Measurements from ENCODE around the gene SPN.
"Not testable (repeated sequence)": the region's sequence is repeated elsewhere in the genome, so short reads cannot be mapped to it uniquely, and the experiment has no call there.

The SPN gene

DNA sequence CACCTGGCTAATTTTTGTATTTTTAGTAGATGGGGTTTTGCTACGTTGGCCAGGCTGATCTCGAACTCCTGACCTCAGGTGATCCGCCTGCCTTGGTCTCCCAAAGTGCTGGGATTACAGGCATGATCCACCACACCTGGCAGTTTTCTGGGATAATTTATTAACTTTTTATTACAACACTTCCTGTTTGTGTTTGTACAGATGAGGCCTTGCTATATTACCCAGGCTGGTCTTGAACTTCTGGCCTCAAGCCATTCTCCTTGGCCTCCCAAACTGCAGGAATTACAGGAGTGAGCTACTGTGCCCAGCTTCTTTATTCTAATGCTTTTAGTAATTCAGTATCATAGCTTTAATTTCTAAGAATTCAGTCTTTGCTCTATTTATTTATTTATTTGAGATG, 16.1 kb upstream of the SPN start:
- DNase-seq (ENCODE audit: low read depth): no peak

DNA sequence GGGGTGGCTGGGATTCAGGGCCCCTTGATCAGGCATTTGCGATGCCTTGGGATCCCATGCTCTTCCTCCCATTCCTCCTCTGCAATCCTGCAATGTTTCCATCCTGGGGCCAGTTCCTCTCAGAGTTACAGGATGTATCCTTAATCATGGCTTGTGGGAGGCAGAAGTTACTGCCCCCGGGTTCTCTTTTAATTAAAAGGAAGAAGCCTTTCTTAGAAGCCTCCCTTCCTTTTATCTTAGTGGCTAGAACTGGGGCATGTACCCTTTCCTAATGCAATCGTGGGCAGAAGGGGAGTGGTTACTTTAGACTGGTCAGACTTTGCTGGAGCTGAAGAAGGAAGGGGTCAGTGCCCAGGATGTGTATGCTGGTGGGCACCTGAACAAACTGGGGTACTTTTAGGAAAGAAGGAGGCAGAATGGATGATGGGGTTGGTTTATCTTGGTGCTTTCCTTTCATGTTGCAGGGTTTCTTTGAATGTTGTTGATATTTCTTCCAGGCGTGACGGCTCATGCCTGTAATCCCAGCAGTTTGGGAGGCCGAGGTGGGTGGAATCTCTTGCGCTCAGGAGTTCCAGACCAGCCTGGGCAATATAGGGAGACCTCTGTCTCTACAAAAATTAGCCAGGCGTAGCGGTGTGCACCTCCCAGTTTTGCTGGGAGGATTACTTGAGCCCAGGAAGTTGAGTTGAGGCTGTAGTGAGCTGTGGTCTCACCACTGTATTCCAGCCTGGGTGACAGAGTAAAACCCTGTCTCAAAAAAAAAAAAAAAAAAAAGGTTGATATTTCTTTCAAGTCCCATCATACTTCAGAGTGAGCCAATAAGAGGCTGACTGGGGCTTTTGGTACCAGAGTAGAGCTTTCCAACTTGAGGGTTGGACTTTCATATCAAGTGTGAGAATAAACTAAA, 13.2 kb upstream of the SPN start:
- no peak for DNase-seq (ENCODE audit: low read depth)

DNA sequence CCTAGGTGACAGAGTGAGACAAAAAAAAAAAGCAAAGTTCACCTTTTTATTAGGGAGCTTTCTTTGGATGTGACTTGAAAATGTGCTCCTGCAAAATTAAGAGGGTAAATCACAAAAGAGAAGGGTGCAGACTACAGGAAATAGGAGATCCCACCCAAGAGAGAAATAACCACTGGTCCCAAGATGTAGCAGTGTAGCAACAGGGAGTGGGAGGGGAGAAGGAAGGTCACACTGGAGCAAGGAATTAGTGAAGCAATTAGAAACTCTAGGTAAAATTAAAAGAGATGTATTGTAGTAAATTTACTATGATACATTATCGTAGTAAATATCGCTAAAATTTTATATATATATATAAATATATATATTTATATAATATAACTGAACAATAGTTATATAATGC, 12.3 kb upstream of the SPN start:
- DNase-seq (ENCODE audit: low read depth): no peak

DNA sequence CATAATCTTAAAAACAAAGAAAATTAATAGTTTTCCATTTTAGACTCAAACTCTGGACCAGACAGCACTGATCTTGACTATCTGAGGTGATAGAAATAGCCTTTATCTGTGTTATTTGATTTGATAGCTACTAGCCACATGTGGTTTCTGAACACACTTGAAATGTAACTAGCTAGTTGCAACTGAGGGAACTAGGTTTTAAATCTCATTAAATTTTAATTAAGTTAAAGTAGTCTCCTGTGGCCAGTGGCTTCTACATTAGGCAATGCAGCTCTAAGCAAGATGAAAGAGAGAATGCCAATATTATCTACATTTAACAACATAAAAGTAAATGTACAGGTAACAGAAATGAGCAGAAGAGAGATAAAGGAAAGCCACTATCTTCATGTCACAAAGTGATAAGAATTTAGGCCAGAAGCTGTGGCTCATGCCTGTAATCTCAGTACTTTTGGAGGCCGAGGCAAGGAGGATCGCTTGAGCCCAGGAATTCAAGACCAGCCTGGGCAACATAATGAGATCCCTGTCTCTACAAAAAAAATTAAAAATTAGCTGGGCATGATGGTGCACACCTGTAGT, 11.2 kb upstream of the SPN start:
- DNase-seq (ENCODE audit: low read depth): no peak

DNA sequence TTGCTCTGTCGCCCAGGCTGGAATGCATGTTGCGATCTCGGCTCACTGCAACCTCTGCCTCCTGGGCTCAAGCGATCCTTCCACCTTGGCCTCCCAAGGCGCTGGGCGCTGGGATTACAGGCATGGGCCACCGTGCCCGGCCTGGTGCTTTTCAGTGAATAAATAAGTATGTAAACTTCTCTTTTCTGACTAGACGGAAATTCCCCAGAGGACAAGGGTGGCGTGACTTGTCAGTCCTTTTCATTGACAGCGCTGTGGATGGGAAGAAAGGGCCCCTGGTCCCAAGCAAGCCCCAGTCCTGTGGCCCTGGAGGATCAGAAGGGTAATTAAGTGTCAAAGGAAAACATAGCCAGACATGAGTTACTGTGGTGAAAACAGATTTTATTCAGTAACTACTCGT, 9.6 kb upstream of the SPN start:
- no peak for DNase-seq (ENCODE audit: low read depth)

DNA sequence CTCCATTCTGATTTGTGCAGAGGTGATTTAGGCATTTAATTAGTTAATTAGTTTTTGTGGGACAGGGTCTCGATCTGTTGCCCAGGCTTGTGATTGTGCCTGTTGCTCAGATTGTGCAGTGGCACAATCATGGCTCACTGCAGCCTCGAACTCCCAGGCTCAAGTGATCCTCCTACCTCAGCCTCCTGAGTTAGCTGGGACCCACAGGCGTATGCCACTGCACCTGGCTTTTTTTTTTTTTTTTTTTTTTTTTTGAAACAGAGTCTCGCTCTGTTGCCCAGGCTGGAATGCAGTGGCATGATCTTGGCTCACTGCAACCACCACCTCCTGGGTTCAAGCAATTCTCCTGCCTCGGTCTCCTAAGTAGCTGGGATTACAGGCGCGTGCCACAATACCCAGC, 9.2 kb upstream of the SPN start:
- DNase-seq (ENCODE audit: low read depth): not testable (repeated sequence)

DNA sequence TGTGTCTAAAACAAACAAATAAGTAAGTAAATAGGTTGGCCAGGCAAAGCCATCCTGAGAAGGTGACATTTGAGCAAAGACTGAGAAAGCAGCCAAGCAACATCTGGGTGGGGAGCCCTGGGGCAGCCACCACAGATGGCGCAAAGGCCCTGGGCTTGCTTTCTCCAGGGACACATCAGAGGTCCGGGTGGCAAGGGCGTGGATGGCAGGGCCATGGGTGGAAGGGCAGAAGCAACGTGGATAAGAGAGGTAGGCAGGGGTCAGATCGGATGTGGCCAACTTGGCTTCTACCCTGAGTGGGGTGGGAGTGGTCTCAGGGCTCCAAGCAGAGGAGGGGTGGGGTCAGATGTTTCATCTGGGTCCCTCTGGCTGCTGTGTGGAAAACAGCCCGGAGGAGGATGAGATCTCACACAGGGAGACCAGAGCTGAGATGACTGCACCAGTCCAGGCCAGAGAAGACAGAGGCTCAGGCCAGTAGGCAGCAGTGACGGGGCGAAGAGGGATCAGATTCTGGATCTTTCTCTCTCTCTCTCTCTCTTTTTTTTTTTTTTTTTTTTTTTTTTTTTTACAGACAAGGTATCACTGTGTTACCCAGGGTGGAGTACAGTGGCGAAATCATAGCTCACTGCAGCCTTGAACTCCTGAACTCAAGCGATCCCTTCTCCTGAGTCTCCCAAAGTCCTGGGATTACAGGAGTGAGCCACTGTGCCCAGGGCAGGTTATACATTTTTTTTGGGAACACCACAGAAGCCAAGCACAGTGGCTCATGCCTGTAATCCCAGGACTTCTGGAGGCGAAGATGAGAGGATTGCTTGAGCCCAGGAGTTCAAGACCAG, 6.1 kb upstream of the SPN start:
- no peak for DNase-seq (ENCODE audit: low read depth)

DNA sequence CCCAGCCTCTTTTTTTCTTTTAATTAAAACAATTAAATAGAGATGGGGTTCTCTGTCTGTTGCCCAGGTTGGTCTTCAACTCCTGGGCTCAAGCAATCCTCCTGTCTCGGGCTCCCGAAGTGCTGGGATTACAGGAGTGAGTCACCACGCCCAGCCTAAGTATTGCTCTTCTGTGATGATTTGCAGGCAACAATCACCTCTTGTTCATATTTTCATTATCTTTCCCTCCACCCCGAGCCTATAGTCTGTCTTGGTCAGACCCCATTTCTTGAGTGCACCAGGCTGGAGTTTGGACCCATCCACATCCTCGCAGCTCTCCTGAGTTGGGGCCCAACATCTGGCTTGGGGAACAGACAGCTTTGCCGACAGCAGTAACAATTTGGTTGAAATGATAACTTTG, 4.3 kb upstream of the SPN start:
- DNase-seq (ENCODE audit: low read depth): no peak

DNA sequence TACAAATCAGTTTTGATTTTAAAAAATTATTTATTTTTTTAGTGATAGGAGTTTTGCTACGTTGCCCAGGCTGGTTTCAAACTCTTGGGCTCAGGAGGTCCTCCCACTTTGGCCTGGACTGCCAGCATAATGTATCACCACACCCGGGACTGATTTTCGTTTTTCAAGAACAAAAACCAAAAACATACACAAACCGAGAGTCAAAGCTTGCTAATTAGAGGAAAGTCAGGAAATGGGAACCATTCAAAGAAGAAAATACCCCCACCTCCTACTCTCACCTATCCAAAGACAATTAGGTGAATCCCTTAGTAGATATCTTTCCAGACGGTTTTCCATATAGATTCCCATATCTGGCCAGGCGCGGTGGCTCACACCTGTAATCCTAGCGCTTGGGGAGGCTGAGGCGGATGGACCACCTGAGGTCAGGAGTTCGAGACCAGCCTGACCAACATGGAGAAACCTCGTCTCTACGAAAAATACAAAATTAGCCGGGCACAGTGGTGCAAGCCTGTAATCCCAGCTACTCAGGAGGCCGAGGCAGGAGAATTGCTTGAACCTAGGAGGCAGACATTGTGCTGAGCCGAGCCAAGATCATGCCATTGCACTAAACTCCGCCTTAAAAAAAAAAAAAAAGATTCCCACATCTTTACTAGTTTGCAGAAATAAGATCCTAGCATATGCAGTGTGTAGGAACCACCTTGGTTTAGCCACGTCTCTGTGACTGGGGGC, 883 bp upstream of the SPN start:
- no peak for DNase-seq (ENCODE audit: low read depth)

DNA sequence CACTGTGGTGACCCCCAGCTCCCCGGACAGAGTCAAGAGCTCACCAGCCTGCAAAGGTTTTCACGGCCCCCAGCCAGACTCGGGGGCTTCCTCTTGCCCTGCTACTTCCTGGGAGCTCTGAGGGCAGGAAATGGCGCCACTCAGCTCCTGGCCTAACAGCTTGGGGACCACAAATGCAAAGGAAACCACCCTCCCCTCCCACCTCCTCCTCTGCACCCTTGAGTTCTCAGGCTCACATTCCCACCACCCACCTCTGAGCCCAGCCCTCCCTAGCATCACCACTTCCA, 375 bp upstream of the SPN start:
- no peak for DNase-seq (ENCODE audit: low read depth)

DNA sequence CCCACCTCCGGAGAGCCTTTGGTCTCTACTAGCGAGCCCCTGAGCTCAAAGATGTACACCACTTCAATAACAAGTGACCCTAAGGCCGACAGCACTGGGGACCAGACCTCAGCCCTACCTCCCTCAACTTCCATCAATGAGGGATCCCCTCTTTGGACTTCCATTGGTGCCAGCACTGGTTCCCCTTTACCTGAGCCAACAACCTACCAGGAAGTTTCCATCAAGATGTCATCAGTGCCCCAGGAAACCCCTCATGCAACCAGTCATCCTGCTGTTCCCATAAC, 702 bp downstream of the SPN start:
- DNase-seq (ENCODE audit: low read depth): no peak

DNA sequence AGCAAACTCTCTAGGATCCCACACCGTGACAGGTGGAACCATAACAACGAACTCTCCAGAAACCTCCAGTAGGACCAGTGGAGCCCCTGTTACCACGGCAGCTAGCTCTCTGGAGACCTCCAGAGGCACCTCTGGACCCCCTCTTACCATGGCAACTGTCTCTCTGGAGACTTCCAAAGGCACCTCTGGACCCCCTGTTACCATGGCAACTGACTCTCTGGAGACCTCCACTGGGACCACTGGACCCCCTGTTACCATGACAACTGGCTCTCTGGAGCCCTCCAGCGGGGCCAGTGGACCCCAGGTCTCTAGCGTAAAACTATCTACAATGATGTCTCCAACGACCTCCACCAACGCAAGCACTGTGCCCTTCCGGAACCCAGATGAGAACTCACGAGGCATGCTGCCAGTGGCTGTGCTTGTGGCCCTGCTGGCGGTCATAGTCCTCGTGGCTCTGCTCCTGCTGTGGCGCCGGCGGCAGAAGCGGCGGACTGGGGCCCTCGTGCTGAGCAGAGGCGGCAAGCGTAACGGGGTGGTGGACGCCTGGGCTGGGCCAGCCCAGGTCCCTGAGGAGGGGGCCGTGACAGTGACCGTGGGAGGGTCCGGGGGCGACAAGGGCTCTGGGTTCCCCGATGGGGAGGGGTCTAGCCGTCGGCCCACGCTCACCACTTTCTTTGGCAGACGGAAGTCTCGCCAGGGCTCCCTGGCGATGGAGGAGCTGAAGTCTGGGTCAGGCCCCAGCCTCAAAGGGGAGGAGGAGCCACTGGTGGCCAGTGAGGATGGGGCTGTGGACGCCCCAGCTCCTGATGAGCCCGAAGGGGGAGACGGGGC, 1.3 kb downstream of the SPN start:
- DNase-seq (ENCODE audit: low read depth): no peak

DNA sequence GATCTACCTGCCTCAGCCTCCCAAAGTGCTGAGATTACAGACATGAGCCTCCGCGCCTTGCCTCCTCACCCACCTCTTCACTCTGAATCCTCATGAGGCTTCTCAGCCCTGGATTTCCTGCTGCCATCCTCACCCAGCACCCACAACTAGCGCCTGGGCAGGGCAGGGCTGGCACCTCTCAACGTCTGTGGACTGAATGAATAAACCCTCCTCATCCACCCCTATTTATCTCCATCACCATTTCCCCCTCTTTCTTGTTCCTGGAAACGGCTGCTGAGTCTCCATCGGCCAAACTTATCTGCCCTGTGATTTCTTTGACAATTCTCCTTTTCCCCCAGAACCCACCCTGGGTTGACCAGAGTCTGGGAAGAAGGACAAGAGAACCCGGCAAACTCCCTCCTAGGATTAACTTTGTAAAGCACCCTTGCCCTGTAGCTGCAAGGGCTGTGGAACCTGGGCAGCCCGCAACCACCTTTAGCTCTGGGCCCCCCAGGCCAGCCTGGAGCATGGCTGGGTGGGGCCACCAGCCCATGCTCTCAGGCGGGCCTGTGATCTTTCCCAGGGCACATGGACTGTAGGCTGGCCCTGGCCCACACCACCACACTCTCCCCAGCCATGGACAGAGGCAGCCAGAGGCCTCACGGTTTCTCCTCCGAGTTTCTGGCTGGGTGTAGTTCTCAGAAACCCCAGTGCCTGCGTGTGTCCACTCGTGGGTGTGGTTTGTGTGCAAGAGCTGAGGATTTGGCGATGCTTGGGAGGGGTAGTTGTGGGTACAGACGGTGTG, 2.4 kb downstream of the SPN start:
- DNase-seq (ENCODE audit: low read depth): no peak

DNA sequence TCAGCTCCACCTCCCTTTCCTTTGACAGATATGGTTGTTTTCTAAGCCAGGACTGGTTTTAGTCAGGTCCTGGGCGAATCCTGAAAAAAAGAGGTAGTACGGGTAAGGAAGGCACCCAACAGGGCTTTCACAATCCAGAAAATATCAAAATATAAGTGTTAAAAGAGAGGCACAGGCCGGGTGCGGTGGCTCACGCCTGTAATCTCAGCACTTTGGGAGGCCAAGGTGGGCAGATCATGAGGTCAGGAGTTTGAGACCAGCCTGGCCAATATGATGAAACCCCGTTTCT, 4.2 kb downstream of the SPN start:
- DNase-seq (ENCODE audit: low read depth): not testable (repeated sequence)

DNA sequence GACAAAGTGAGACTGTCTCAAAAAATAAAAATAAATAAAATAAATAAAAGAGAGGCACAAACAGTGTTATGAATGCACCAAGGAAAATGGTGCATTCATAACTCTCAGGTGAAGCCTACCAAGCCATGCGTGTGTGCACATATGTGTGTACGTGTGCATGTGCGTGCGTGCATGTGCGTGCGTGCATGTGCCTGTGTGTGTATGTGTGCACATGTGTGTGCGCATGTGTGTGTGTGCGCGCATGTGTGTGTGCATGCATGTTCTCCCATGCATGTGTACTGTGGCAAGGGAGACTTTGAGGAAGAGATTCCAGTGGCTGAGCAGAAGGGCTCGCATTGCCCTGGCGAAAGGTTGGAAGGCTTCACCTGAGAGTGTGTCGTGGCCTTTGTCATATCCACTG, 4.7 kb downstream of the SPN start:
- no peak for DNase-seq (ENCODE audit: low read depth)

DNA sequence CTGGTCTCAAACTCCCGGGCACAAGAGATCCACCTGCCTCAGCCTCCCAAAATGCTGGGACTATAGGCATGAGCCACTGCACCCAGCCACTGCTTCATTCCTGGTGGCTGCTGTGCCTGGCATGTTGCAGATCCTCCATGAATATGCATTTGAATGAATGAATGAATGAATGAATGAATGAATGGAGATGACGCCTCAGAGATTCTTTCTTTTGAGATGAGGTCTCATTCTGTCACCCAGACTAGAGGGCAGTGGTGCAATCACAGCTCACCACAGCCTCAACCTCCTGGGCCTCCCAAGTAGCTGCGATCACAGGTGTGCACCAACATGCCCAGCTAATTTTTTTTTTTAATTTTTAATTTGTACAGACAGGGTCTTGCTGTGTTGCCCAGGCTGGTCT, 5.2 kb downstream of the SPN start:
- DNase-seq (ENCODE audit: low read depth): no peak

DNA sequence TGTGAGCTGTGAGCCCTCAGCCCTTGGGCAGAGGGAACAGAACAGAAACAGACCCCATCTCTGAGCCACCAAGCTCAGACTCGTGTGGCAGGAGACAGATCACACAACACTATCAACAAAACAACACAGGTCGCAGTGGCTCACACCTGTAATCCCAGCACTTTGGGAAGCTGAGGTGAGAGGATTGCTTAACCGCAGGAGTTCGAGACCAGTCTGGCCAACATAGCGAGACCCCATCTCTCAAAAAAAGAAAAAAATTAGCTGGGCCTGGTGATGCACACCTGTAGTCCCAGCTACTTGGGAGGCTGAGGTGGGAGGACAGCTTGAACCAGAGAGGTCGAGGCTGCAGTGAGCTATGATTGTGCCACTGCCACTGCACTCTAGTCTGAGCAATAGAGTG, 10.5 kb downstream of the SPN start:
- no peak for DNase-seq (ENCODE audit: low read depth)

DNA sequence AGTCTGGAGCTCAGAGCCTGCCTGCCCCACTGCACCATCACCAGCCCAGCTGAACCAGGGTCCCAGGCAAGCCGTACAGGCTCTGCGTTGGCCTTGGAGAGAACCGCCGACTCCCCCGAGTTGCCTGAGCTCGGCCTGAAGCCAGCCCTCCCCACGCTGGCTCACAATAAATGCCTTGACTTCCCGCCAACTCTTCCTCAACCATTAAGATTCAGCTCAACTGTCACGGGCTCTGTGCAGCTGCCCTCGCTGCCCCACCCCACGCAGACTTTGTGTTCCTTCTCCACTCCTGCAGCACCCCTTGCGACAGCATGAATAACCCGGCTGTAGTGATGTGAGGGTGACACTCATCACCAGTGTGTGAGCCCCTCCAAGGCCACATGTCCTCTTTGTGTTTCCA, 11.1 kb downstream of the SPN start:
- no peak for DNase-seq (ENCODE audit: low read depth)

DNA sequence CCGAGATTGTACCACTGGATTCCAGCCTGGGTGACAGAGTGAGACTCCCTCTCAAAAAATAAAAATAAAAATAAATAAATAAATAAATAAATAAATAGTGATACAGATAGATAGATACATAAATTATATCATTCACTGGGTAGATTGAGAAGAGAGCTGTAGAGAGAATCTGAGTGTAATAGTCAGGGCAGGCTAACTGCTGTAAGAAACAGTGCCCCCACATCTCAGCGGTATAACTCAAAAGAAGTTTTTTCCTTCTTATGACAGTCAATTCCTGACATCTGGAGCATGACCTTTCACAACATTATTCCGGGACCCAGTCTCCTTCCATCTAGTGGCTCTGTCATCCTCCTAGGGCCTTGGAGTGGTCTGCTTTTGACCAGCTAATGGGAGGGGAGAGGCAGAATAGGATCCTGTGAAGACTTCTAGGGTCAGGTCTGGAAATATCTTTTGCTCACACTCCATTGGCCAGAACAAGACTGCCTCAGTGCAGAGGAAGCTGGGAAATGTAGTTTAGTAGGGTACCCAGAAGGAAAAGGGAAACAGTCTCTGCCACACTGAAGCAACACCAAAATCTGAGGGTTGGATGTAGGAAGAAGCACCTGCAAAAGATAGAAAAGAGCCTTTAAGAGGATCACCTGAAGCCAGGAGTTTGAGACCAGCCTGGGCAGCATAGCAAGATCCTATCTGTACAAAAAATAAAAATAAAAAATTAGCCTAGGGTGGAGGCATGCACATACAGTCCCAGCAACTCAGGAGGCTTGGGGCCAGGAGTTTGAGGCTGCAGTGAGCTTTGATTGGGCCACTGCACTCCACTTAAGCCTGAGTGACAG, 13.0 kb downstream of the SPN start:
- no peak for DNase-seq (ENCODE audit: low read depth)

DNA sequence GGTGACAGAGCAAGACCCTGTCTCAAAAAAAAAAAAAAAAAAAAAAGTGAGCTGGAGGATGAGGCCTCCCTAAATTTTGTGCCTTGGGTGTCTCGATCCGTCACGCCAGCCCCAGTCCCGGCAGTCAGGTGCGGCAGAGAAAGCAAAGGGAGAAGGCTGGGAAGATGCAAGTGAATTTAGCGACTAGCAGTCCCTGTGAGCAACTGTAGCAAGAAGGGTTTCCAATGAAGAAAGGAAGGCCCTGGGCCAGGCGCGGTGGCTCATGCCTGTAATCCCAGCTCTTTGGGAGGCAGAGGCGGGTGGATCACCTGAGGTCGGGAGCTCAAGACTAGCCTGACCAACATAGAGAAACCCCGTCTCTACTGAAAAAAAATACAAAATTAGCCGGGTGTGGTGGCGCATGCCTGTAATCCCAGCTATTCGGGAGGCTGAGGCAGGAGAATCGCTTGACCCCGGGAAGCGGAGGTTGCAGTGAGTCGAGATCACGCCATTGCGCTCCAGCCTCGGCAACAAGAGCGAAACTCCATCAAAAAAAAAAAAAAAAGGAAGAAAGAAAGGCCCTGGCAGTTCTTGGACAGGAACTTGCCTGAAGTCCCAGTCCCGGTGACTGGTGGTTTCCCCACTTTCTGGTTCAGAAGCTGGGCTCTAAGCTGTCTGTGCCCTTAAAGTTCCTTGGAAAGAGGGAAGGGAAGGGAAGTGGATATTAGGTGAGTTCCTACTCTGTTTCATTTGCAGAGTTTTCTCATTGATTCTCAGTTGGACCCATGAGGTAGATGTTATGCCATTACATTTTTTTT, 14.1 kb downstream of the SPN start:
- DNase-seq (ENCODE audit: low read depth): no peak

Data from activated T-cell treated with anti-CD3 and anti-CD28 coated beads for 24 hours (primary cell).